Measurements from ENCODE around the gene RASAL2. TPM values are rescaled to one million over a fixed set of nuclear protein-coding genes. Genes with fewer than 3 reads are reported as not detected.

Gene RASAL2
- total and polyA plus RNA-seq, 2 of the 13 experiments (the other 11 are each of a cell fraction or from before 2014, with no cell fraction given) = 5.4 to 5.9 TPM

GRCh38 chr1:178055779-178056471, 38.0 kb upstream of the RASAL2 start (continued):
- TF ChIP-seq SKIL (CRISPR knock-in tag; IDR thresholded peaks at IDR 0.05; ENCODE audit: borderline replicate concordance) (no peak), ZNF576 (CRISPR knock-in tag; IDR thresholded peaks at IDR 0.05) (no peak), ZNF441 (CRISPR knock-in tag; IDR thresholded peaks at IDR 0.05; ENCODE audit: borderline replicate concordance) (no peak), ZNF768 (CRISPR knock-in tag; IDR thresholded peaks at IDR 0.05) (no peak), ELF1 (CRISPR knock-in tag; IDR thresholded peaks at IDR 0.05) (no peak), EED (CRISPR knock-in tag; IDR thresholded peaks at IDR 0.05) (no peak), ZKSCAN1 (IDR thresholded peaks at IDR 0.05; ENCODE audit: low read length) (peak; percentile 95), KMT2A (CRISPR knock-in tag; IDR thresholded peaks at IDR 0.05) (peak; percentile 76), ZSCAN20 (CRISPR knock-in tag; IDR thresholded peaks at IDR 0.05; ENCODE audit: borderline replicate concordance) (no peak), PHF21A (CRISPR knock-in tag; IDR thresholded peaks at IDR 0.05) (no peak), CBX5 (CRISPR knock-in tag; IDR thresholded peaks at IDR 0.05; ENCODE audit: borderline replicate concordance) (no peak), HOXA9 (CRISPR knock-in tag; IDR thresholded peaks at IDR 0.05; ENCODE audit: borderline replicate concordance) (no peak), FUBP1 (CRISPR knock-in tag; IDR thresholded peaks at IDR 0.05; ENCODE audit: borderline replicate concordance) (no peak), THYN1 (CRISPR knock-in tag; IDR thresholded peaks at IDR 0.05; ENCODE audit: borderline replicate concordance, low read depth) (no peak), ZNF234 (CRISPR knock-in tag; conservative IDR thresholded peaks at IDR 0.05) (no peak), SP2 (CRISPR knock-in tag; IDR thresholded peaks at IDR 0.05) (no peak), ZNF746 (CRISPR knock-in tag; IDR thresholded peaks at IDR 0.05) (no peak), POGK (CRISPR knock-in tag; conservative IDR thresholded peaks at IDR 0.05) (no peak), NONO (IDR thresholded peaks at IDR 0.05) (no peak), NONO (CRISPR knock-in tag; conservative IDR thresholded peaks at IDR 0.05) (0 out of 2 replicates have a peak, but pooled peaks have one; percentile 52), RFXAP (CRISPR knock-in tag; IDR thresholded peaks at IDR 0.05; ENCODE audit: borderline replicate concordance) (no peak), TBP (CRISPR knock-in tag; IDR thresholded peaks at IDR 0.05) (no peak), SMARCE1 (IDR thresholded peaks at IDR 0.05; ENCODE audit: borderline replicate concordance) (no peak), RBFOX2 (IDR thresholded peaks at IDR 0.05; ENCODE audit: low read depth, low read length) (no peak), ZNF589 (CRISPR knock-in tag; conservative IDR thresholded peaks at IDR 0.05) (no peak)

All from HepG2 (cell line).